Measurements from ENCODE around the gene SLCO4A1. TPM values are rescaled to one million over a fixed set of nuclear protein-coding genes. Genes with fewer than 3 reads are reported as not detected.

The SLCO4A1 gene
- total RNA-seq, 2 donors from 2014 or later = 39.3 to 44.4 TPM

- Mint-ChIP-seq H3K27ac (peak overlapping the region; percentile 91 to 92), H3K36me3 (peaks cover 0 to 4% of the 10 kb centered on the region in 2 donors), H3K9me3 (no peaks in the 10 kb centered on the region)
- DNase-seq (ENCODE audit: low spot score in 2 of 2) (peak; percentile 50 to 85), ATAC-seq (peak; percentile 61 to 75)
These were observed 10.0 kb downstream of the SLCO4A1 start for GRCh38 chr20:62652041-62652893.

GRCh38 chr20:62652894-62653305 lies 10.6 kb downstream of the SLCO4A1 start:
- no peak for ATAC-seq
- peak overlapping the region; percentile 91 to 92 for H3K27ac Mint-ChIP-seq
- no peaks in the 10 kb centered on the region for H3K9me3 Mint-ChIP-seq
- peaks cover 0 to 4% of the 10 kb centered on the region in 2 donors for H3K36me3 Mint-ChIP-seq
- no peak for DNase-seq (ENCODE audit: low spot score in 2 of 2)

GRCh38 chr20:62653373-62653772 lies 11.1 kb downstream of the SLCO4A1 start:
- Mint-ChIP-seq H3K27ac (no peak overlapping the region), H3K9me3 (no peaks in the 10 kb centered on the region), H3K36me3 (peaks cover 0 to 4% of the 10 kb centered on the region in 2 donors)
- ATAC-seq (no peak), DNase-seq (ENCODE audit: low spot score in 2 of 2) (no peak)

GRCh38 chr20:62653951-62654685 lies 11.8 kb downstream of the SLCO4A1 start:
- no peaks in the 10 kb centered on the region for H3K9me3 Mint-ChIP-seq
- peak overlapping the region; percentile 47 to 74 for H3K27ac Mint-ChIP-seq
- H3K36me3 Mint-ChIP-seq = peaks cover 0 to 4% of the 10 kb centered on the region in 2 donors
- DNase-seq (ENCODE audit: low spot score in 2 of 2) (no peak), ATAC-seq (no peak)

DNA sequence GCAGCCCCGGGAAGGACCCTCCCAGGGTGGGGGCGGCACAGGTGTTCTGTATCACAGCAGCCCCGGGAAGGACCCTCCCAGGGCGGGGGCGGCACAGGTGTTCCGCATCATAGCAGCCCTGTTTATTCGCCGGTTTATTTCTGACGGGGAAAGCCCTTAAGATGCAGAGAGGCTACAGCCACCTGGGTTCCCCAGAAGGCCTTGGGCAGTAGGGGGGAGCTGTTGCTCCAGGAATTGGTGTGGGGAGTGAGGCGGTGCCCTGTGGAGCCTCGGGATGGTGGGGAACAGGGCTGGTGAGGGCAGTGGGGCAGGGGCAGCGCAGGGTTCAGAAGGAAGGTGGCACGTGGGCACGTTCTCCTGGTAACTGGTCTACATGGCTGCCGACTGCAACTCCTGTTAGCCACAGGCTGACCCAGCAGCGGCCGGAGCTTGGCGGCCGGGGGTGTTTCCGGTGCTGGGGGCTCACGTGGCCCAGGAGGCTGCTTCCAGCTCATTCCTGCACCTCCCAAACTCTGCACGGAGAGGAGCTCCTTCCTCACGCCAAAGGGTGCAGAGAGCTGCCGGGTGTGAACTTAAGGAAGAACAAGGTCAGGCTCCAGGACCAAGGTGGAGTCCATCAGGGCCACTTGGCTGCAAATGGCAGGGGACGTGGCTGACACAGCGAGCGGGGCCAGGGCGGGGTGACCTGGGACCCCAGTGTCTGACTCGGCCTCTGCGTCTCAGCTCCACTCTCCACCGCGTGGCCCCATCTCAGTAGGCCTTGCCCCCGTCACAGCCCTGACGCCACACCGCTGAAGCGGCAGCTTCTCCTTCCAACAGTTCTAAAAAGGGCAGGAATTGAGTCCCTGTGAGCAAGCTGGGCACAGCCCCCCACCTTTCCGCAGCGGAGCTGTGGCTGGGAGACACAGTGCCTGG lies 13.2 kb downstream of the SLCO4A1 start:
- ATAC-seq (no peak), DNase-seq (ENCODE audit: low spot score in 2 of 2) (no peak)
- Mint-ChIP-seq H3K27ac (no peak overlapping the region), H3K9me3 (no peaks in the 10 kb centered on the region), H3K36me3 (peaks cover 0 to 4% of the 10 kb centered on the region in 2 donors)

- Mint-ChIP-seq H3K36me3 (peaks cover 0 to 4% of the 10 kb centered on the region in 2 donors), H3K27ac (no peak overlapping the region), H3K9me3 (no peaks in the 10 kb centered on the region)
- no peak for ATAC-seq
- no peak for DNase-seq (ENCODE audit: low spot score in 2 of 2)
These were observed 14.1 kb downstream of the SLCO4A1 start for GRCh38 chr20:62656197-62656918.

GRCh38 chr20:62656919-62657588 lies 14.8 kb downstream of the SLCO4A1 start:
- H3K9me3 Mint-ChIP-seq = no peaks in the 10 kb centered on the region
- ATAC-seq = no peak
- H3K27ac Mint-ChIP-seq = no peak overlapping the region

GRCh38 chr20:62657589-62657942 lies 15.3 kb downstream of the SLCO4A1 start:
- ATAC-seq (no peak), DNase-seq (ENCODE audit: low spot score in 2 of 2) (no peak)
- no peak overlapping the region for H3K27ac Mint-ChIP-seq
- no peaks in the 10 kb centered on the region for H3K9me3 Mint-ChIP-seq
- H3K36me3 Mint-ChIP-seq = peaks cover 0 to 4% of the 10 kb centered on the region in 2 donors

More at GRCh38 chr20:62656919-62657588, 14.8 kb downstream of the SLCO4A1 start:
- no peak for DNase-seq (ENCODE audit: low spot score in 2 of 2)
- peaks cover 0 to 4% of the 10 kb centered on the region in 2 donors for H3K36me3 Mint-ChIP-seq

DNA sequence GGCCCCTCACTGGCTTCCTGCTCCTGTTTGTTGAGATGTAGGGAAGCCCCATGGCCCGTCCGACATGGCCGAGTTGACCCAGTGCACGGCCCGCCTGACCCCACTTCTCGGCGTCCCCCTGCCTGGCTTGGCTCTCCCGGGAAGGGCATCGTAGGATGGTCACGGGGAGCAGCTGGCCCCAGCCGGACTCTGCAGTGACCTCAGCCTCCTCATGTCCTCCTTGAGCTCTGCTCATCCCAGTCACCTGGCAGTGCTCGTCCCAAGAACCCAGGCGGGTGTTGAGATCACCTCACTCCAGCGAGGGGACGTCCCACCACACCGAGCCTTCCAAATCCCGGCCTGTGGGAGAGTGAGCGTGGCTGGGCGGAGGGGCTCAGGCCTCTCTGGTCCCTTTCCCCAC lies 15.7 kb downstream of the SLCO4A1 start:
- no peak overlapping the region for H3K27ac Mint-ChIP-seq
- ATAC-seq (no peak), DNase-seq (ENCODE audit: low spot score in 2 of 2) (no peak)
- H3K9me3 Mint-ChIP-seq = no peaks in the 10 kb centered on the region
- H3K36me3 Mint-ChIP-seq = peaks cover 0 to 4% of the 10 kb centered on the region in 2 donors

- DNase-seq (ENCODE audit: low spot score in 2 of 2) = no peak
- ATAC-seq = no peak
- Mint-ChIP-seq H3K27ac (peak overlapping the region in 1 of 2 donors; percentile 40), H3K9me3 (no peaks in the 10 kb centered on the region), H3K36me3 (peaks cover 0 to 4% of the 10 kb centered on the region in 2 donors)
These were observed 16.4 kb downstream of the SLCO4A1 start for GRCh38 chr20:62658593-62659178.

DNA sequence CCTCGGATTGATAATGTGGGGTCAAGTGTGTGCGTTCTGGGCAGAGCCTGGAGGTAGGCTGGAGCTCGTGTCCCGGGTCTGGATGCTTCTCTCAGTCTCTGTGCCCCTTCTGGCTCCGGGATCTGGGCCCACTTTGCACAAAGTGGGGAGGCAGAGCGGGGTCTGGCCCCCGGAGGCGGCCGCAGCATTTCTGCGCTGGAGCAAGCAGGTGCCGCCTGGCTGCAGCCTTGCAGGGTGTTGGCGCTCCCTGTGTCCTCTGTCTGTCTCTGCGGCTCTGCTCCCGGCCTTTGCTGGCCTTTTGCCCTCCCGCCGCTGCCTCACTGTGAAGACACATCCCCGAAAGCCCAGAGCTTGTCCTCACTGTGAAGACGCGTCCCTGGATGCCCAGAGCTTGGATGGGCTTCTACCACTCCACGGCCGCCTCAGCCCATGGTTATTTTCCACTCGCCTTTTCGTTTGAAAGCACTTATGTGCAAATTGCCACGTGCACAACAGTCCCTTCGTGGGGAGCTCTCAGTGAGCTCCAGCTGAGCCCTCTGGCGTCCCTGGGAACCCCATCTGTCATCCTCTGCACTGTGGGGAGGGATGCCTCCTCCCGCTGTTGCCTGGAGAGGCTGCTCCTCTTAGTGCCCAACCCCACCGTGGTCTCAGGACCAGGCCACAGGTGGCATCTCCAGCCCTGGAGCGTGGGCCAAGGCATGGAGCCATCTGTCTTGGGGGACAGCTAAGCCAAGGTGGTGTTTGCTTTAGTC lies 17.4 kb downstream of the SLCO4A1 start:
- H3K9me3 Mint-ChIP-seq = no peaks in the 10 kb centered on the region
- no peak for DNase-seq (ENCODE audit: low spot score in 2 of 2)
- H3K27ac Mint-ChIP-seq = peak overlapping the region; percentile 24 to 40
- ATAC-seq = no peak
- H3K36me3 Mint-ChIP-seq = peaks cover 0 to 4% of the 10 kb centered on the region in 2 donors

GRCh38 chr20:62660240-62660615 lies 17.9 kb downstream of the SLCO4A1 start:
- Mint-ChIP-seq H3K9me3 (no peaks in the 10 kb centered on the region), H3K36me3 (peaks cover 0 to 4% of the 10 kb centered on the region in 2 donors), H3K27ac (no peak overlapping the region)
- DNase-seq (ENCODE audit: low spot score in 2 of 2) (no peak), ATAC-seq (no peak)

- DNase-seq (ENCODE audit: low spot score in 2 of 2) (no peak), ATAC-seq (no peak)
- H3K9me3 Mint-ChIP-seq = no peaks in the 10 kb centered on the region
- H3K36me3 Mint-ChIP-seq = peaks cover 0 to 4% of the 10 kb centered on the region in 2 donors
- no peak overlapping the region for H3K27ac Mint-ChIP-seq
These were observed 18.5 kb downstream of the SLCO4A1 start for GRCh38 chr20:62660768-62661167.

DNA sequence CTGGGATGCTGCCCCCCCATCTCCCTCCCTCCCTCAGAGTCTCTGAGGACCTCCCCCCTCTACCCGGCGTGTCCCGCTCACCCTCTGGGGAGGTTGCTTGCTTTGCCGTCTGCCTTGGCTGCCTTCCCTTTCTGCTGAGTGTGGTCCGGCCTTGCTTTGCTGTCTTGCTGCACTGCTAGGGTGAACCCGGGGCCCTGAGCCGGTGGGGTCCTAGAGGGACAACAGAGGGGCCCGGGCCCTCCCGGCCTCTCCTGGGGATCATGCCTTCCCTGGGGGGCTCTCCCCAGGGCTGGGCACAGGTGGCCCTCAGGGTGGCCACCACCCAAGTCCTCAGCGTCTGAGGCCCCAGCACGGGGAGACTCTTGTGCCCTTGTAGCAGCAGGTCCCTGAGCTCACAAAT lies 19.3 kb downstream of the SLCO4A1 start:
- peaks cover 0 to 5% of the 10 kb centered on the region in 2 donors for H3K36me3 Mint-ChIP-seq
- H3K9me3 Mint-ChIP-seq = no peaks in the 10 kb centered on the region
- ATAC-seq (no peak), DNase-seq (ENCODE audit: low spot score in 2 of 2) (no peak)
- H3K27ac Mint-ChIP-seq = no peak overlapping the region

DNA sequence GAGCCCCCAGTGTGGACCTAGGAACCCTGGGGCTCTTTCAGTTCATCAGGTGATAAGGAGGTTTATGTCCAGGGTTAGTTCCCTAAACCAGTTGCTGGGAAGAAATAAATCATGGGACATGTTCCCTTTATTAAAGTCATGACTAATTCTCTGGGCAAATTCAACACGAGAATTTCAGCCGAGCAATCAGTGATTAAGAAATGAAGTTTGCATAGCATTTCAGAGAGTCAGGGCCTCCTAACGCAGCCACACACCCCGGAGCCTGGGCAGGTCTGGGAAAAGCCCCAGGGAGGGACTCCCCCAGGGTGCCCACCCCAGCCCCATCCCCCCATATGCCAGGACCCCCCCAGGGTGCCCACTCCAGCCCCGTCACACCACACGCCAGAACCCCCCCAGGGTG lies 20.1 kb downstream of the SLCO4A1 start:
- no peaks in the 10 kb centered on the region for H3K9me3 Mint-ChIP-seq
- no peak for DNase-seq (ENCODE audit: low spot score in 2 of 2)
- ATAC-seq = no peak
- peaks cover 0 to 5% of the 10 kb centered on the region in 2 donors for H3K36me3 Mint-ChIP-seq
- H3K27ac Mint-ChIP-seq = no peak overlapping the region

All from activated naive CD4-positive, alpha-beta T cell treated with anti-CD3 and anti-CD28 coated beads, Interleukin-2, amount 50 U/mL, for 72 hours (primary cell).